T-helper 1 cell treated with Interleukin-12 subunit alpha and Interleukin-12 subunit beta and Interleukin-4 antibody, amounts not matched to agents 30 μg/mL and 1 μg/mL, for 36 hours (primary cell): Measurements from ENCODE around the gene KLF2.
"Not testable (repeated sequence)": the region's sequence is repeated elsewhere in the genome, so short reads cannot be mapped to it uniquely, and the experiment has no call there.

Experiments used
- H3K27ac Mint-ChIP-seq: one replicate; pipeline ENCODE4 v1.8.0; 2021; ENCODE audit warnings: mild to moderate bottlenecking, mixed read lengths
- H3K27me3 Mint-ChIP-seq: one replicate; pipeline ENCODE4 v1.8.0; 2021; ENCODE audit warnings: low read depth, mixed read lengths
- H3K36me3 Mint-ChIP-seq: one replicate; pipeline ENCODE4 v1.8.0; 2021; ENCODE audit warnings: low read depth, mixed read lengths
- H3K4me1 Mint-ChIP-seq: one replicate; pipeline ENCODE4 v1.8.0; 2021; ENCODE audit warnings: low read depth, mixed read lengths
- H3K4me3 Mint-ChIP-seq: one replicate; pipeline ENCODE4 v1.8.0; 2021; ENCODE audit warnings: mild to moderate bottlenecking, moderate library complexity, mixed read lengths
- H3K9me3 Mint-ChIP-seq: one replicate; pipeline ENCODE4 v1.8.0; 2021; ENCODE audit warnings: mixed read lengths

KLF2 gene

DNA sequence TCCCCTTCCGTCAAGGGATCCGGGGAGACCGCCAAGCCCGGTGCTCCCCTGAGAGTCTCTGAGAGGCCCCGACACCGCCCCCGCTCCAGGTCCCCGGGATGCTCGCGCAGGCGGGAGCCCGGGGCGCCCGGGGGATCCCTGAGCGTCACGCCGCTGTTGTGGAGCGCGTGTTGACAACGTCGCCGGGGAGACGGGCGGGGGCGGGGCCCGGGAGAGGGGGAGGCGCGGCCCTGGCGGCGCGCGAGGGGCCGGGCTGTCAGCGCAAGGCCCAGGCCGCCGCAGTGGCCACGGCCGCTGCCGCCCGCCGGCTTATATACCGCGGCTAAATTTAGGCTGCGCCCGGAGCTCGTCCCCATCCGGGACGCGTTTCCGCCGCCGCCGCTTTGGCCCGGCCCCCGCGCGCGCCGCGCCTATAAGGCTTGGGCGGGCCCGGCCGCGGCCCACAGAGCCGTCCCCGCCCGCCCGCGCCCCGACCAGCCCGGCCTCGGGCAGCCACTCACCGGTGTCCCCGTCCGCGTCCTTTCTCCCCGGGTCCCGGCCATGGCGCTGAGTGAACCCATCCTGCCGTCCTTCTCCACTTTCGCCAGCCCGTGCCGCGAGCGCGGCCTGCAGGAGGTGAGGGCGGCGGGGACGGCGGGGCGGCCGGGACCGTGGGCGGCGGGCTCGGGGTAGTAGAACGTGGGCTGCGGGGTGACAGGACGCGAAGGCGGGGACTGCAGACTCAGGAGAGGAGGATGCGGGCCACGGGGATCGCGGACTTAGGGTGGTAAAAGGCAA is at the start of gene KLF2:
TSS of gene KLF2 (plus strand) at position 443 of the 777 bp plus-strand sequence. CDS start at position 541, 98 bp downstream.
- no peaks in the 10 kb centered on the region for H3K9me3 Mint-ChIP-seq
- H3K4me1 Mint-ChIP-seq: peaks cover 24% of the 10 kb centered on the region
- peaks cover 42% of the 10 kb centered on the region for H3K36me3 Mint-ChIP-seq
- peak within 1 kb of the TSS; percentile 59 for H3K27ac Mint-ChIP-seq
- peak within 1 kb of the TSS; percentile 67 for H3K4me3 Mint-ChIP-seq
- peaks cover 38% of the 10 kb centered on the region for H3K27me3 Mint-ChIP-seq

DNA sequence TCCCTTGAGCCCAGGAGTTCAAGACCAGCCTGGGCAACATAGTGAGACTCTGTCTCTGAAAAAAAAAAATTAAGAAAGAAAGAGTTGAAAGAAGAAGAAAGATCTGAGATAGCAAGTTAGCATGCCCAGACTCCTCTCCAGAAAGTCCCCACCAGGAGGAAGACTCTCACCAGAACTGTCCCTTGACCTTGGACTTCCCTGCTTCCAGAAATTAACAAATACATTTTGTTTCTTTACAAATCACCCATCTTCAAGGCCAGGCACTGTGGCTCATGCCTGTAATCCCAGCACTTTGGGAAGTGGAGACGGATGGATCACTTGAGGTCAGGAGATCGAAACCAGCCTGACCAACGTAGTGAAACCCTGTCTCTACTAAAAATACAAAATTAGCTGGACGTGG is 44.3 kb upstream of the KLF2 start:
- H3K9me3 Mint-ChIP-seq: no peaks in the 10 kb centered on the region
- H3K4me3 Mint-ChIP-seq: no peak overlapping the region
- H3K36me3 Mint-ChIP-seq: peaks cover 3% of the 10 kb centered on the region
- peak overlapping the region; percentile 34 for H3K27ac Mint-ChIP-seq
- peaks cover 45% of the 10 kb centered on the region for H3K27me3 Mint-ChIP-seq
- H3K4me1 Mint-ChIP-seq: peaks cover 24% of the 10 kb centered on the region

DNA sequence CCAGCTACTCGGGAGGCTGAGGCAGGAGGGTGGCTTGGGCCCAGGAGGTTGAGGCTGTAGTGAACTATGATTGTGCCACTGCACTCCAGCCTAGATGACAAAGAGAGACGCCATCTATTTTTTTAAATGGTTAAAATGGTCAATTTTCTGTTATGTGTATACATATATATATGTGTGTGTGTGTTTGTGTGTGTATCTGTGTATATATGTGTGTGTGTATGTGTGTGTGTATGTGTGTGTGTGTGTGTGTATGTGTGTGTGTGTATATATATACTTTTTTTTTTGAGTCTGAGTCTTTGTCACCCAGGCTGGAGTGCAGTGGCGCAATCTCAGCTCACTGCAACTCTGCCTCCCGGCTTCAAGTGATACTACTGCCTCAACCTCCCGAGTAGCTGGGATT is 42.9 kb upstream of the KLF2 start:
- Mint-ChIP-seq H3K36me3 (peaks cover 3% of the 10 kb centered on the region), H3K27ac (no peak overlapping the region), H3K27me3 (peaks cover 46% of the 10 kb centered on the region), H3K4me1 (peaks cover 30% of the 10 kb centered on the region), H3K4me3 (no peak overlapping the region), H3K9me3 (no peaks in the 10 kb centered on the region)

DNA sequence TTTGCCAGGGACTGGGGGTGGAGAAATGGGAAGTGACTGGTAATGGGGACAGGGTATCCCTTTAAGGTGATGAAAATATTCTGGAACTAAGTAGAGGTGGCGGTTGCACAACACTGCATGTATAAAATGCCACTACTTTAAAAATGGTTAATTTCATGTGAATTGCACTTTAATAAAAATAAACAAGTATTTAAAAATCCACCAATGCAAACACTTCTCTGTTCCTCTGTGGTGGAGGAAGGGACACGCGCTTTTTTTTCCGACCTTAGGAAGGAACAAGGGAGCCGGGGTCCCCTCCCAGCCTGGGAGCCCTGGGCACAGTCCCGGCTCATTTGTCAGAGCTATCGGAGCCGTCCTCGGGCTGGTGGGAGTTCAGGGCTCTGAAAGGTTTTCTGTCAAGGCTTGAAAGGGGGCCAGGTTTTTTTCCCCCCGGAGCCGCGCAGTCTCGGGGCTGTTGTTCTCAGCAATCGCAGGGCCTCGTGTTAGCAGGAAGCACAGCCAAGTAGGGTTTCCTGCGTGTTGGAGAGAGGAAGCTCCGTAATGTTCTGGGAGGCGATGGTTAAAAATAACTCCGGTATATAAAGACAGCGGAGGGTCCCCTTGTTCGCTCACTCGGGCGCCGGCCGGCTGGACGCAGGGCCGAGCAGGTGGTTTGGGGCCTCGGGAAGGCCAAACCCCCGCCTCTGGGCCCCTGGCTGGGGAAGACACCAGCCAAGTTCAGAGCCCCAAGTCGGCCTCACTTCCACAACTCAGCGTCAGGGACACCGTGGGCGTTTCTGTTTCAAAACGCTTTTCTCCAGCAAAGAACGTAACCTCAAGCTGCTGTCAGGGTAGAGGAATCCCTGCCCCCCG is 41.2 kb upstream of the KLF2 start:
- peak overlapping the region; percentile 57 for H3K4me3 Mint-ChIP-seq
- peaks cover 6% of the 10 kb centered on the region for H3K36me3 Mint-ChIP-seq
- peaks cover 32% of the 10 kb centered on the region for H3K4me1 Mint-ChIP-seq
- no peaks in the 10 kb centered on the region for H3K9me3 Mint-ChIP-seq
- peaks cover 52% of the 10 kb centered on the region for H3K27me3 Mint-ChIP-seq
- peak overlapping the region; percentile 75 for H3K27ac Mint-ChIP-seq

DNA sequence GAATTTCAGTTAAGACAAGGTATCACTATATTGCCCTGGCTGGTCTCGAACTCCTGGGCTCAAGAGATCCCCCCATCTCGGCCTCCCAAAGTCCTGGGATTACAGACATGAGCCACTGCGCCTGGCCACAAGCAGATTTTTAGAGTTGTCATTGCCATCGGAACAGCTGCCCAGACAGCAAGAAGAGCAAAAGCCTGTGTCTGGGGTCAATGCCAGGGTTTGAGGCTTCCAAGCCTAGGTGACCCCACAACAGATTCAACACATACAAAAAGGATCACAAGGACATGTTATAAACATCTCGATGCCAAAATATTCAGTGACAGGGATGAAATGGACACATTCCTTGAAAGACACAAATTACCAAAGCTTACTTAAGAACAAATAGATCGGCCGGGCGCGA is 40.1 kb upstream of the KLF2 start:
- Mint-ChIP-seq H3K27me3 (peaks cover 47% of the 10 kb centered on the region), H3K27ac (no peak overlapping the region), H3K4me1 (peaks cover 33% of the 10 kb centered on the region), H3K36me3 (peaks cover 6% of the 10 kb centered on the region), H3K9me3 (no peaks in the 10 kb centered on the region), H3K4me3 (peak overlapping the region; percentile 57)

DNA sequence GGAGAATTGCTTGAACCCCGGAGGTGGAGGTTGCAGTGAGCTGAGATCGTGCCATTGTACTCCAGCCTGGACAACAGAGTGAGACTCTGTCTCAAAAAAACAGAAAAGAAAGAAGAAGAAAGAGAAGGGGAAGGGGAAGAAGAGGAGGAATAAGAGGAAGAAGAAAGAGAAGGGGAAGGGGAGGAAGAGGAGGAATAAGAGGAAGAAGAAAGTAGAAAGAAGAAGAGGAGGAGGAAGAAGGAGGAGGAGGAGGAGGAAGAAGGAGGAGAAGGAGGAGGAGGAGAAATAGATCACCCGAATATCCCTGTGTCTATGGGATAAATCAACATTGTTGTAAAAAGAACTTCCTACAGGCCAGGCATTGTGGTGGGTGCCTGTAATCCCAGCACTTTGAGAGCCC is 39.5 kb upstream of the KLF2 start:
- H3K9me3 Mint-ChIP-seq, H3K4me3 Mint-ChIP-seq, H3K27ac Mint-ChIP-seq, H3K36me3 Mint-ChIP-seq: not testable (repeated sequence)
- H3K4me1 Mint-ChIP-seq: peaks cover 32% of the 10 kb centered on the region
- peaks cover 43% of the 10 kb centered on the region for H3K27me3 Mint-ChIP-seq

DNA sequence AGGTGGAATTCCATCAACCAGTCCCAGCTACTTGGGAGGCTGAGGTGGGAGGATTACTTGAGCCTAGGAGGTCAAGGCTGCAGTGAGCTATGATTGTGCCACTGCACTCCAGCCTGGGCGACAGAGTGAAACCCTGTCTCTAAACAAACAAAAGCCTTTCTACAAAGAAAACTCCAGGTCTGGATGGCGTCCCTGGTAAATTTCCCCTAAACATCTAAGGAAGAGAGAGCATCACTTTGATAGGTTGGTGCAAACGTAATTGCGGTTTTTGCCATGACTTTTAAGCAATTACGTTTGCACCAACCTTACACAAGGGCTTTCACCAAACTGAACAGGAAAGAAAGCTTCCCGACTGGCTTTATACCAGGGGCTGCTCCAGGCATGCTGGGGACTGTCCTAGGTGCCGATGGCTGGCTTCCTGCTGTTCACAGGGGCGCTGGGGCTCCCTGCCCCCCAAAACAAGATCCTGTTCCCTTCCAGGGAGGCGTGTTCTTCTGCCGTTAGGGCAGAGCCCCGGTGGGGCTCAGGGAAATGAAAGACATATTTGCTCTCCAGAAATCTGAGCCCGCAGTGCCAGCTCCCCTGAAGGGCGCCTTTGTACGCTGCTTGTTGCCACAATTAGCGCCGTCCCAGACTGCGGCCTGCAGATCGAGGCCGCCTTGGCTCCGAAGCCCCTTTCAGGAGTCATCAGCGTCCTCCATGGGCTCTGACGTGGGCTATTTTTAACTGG is 38.7 kb upstream of the KLF2 start:
- Mint-ChIP-seq H3K4me1 (peaks cover 30% of the 10 kb centered on the region), H3K36me3 (peaks cover 6% of the 10 kb centered on the region), H3K27ac (no peak overlapping the region), H3K9me3 (no peaks in the 10 kb centered on the region), H3K4me3 (no peak overlapping the region), H3K27me3 (peaks cover 38% of the 10 kb centered on the region)

DNA sequence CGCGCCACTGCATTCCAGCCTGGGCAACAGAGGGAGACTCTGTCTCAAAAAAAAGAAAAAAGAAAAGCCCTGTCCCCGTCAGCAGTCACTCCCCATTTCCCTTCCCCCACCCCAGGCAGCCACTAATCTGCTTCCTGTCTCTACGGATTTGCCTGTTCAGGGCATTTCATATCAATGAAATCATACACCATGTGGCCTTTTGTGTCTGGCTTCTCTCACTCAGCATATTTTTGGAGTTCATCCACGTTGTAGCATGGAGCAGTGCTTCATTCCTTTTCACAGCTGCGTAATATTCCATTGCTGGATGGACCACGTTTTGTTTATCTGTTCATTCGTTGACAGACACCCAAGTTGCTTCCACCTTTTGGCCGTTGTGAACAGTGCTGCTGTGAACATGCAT is 36.1 kb upstream of the KLF2 start:
- Mint-ChIP-seq H3K27me3 (peaks cover 45% of the 10 kb centered on the region), H3K27ac (no peak overlapping the region), H3K36me3 (peaks cover 3% of the 10 kb centered on the region), H3K4me3 (no peak overlapping the region), H3K9me3 (no peaks in the 10 kb centered on the region), H3K4me1 (peaks cover 22% of the 10 kb centered on the region)

DNA sequence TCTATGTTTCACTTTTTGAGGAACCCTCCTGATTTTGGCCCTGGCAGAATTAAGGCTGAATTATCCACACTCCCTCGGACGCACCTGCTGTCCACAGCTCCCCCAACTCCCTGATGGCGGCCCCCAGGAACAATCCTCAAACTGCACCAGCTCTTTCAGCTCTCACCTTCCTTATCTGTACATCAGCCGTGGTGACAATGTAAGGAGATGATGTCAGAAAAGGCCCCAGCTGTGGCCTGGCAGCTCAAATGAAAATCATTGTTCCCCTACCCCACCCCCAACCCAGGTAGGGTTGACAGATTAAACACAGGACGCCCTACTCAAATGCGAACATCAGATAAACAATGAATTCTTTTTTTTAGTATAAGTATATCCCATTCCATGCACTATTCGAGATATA is 35.0 kb upstream of the KLF2 start:
- Mint-ChIP-seq H3K27ac (no peak overlapping the region), H3K9me3 (no peaks in the 10 kb centered on the region), H3K36me3 (peaks cover 3% of the 10 kb centered on the region), H3K27me3 (peaks cover 48% of the 10 kb centered on the region), H3K4me3 (no peak overlapping the region), H3K4me1 (peaks cover 15% of the 10 kb centered on the region)

DNA sequence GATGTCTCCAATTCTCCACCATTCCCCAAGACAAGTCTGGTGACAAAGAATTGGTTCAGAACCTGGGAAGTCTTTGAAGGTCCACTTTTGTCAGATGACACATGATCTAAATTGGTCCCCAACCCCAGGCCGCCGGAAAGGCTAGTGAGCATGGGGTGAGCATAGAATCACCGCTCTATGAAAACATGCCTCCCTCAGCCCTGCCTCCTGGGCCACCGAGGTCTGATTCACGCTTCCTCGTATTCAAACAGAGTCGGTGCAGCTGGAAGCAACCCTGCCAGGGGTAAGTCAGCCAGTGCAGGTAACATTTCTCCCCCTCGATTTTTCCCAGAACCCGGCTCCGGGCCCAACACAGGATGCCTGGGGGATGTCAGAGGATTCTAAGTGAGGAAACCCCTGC is 33.9 kb upstream of the KLF2 start:
- H3K4me3 Mint-ChIP-seq: no peak overlapping the region
- peaks cover 40% of the 10 kb centered on the region for H3K27me3 Mint-ChIP-seq
- H3K9me3 Mint-ChIP-seq: no peaks in the 10 kb centered on the region
- peaks cover 12% of the 10 kb centered on the region for H3K4me1 Mint-ChIP-seq
- peak overlapping the region; percentile 26 for H3K27ac Mint-ChIP-seq
- H3K36me3 Mint-ChIP-seq: peaks cover 3% of the 10 kb centered on the region

DNA sequence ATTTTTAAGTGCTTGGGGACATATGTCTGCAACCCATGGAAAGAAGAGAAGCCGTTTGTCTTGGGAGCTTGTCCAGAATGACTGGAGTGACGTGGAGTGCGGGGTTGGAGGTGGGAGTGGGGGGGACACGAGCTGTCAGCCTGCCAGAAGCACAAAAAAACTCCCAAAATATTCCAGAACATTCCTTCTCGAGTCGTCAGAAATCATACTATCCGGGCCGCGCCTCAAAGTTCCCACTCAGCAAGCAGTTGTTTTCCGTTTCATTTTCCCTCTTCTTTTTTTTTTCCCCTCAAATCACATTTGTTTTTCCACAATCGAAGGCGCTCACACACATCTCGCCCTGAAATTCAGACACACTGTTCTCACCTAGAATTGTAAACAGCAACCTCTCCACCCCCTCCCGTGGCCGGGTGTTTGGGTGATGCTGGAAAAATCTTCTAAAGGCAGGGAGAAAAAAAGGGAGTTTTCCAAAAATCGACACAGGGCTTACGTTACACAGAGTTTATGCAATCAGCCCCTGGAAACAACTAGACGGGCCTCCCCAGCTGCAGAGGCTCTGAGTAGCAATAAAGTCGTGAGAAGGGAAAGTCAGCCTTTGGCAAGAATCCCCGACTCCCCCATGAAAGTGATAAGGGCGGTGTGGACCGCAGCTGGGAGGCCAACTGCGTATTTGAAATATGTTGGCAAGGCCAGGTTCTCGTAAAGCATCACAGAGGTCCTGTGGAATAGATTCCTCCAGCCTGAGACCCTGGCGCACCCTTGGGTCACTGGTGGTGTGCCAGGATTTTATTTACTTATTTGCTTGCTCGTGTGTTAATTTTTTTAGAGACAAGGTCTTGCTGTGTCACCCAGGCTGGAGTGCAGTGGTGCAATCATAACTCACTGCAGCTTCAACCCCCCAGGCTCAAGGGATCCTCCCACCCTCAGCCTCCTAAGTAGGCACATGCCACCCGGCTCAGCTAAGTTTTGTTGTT is 31.2 kb upstream of the KLF2 start:
- Mint-ChIP-seq H3K36me3 (no peaks in the 10 kb centered on the region), H3K4me3 (no peak overlapping the region), H3K27me3 (peaks cover 23% of the 10 kb centered on the region), H3K4me1 (peaks cover 3% of the 10 kb centered on the region), H3K27ac (no peak overlapping the region), H3K9me3 (no peaks in the 10 kb centered on the region)

DNA sequence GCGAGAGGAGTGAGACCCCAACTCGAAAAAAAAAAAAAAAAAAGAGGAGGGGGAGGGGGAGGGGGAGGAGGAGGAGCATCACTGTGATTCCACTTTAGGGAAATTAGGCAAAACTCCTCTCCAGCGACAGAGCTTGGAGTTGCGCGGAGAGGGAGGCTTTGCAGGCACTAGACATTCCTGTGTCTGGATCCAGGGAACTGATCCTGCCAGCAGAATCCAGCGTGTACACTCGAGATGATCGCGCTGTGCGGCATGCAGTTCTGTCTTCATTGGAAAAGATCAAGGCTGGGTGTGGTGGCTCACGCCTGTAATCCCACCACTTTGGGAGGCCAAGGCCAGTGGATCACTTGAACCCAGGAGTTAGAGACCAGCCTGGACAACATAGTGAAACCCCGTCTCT is 29.6 kb upstream of the KLF2 start:
- Mint-ChIP-seq H3K4me3 (no peak overlapping the region), H3K36me3 (no peaks in the 10 kb centered on the region), H3K9me3 (no peaks in the 10 kb centered on the region), H3K4me1 (no peaks in the 10 kb centered on the region), H3K27ac (no peak overlapping the region), H3K27me3 (peaks cover 20% of the 10 kb centered on the region)

DNA sequence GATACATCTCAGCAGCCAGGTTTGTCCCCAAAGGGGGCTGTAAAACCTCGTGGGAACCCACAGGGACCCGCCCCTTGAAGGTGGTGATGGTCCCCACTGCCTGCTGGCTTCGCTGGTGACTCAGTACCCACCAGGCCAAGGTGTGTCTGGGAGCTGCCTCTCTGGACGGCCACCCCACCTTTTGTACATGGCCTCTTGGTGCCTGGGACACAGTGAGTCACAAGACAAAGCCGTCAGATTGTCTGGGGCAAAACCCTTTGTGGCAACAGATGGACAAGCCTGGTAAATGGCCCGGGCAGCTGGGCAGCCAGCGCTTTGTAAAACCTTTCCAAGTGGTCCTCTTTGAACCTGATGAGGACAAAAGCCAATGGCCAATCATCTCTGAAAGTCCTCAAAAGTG is 27.9 kb upstream of the KLF2 start:
- H3K9me3 Mint-ChIP-seq: no peaks in the 10 kb centered on the region
- no peak overlapping the region for H3K4me3 Mint-ChIP-seq
- no peaks in the 10 kb centered on the region for H3K4me1 Mint-ChIP-seq
- peaks cover 20% of the 10 kb centered on the region for H3K27me3 Mint-ChIP-seq
- no peak overlapping the region for H3K27ac Mint-ChIP-seq
- H3K36me3 Mint-ChIP-seq: no peaks in the 10 kb centered on the region
